CD14-positive monocyte (primary cell): ENCODE results near the gene GREB1. TPM values are rescaled to one million over a fixed set of nuclear protein-coding genes. Genes with fewer than 3 reads are reported as not detected.

ENCODE experiments used
- DNase-seq, 3 donors: peaks; one replicate each; pipeline ENCODE4 v3.0.0-alpha.2; 2011 to 2022
- H2AFZ ChIP-seq: 2 replicates; pipeline ENCODE4 v1.6.0; 2012; ENCODE audit warnings: mild to moderate bottlenecking, low read depth, low read length, inconsistent platforms; ENCODE audit not compliant: insufficient read depth, poor library complexity, severe bottlenecking
- H3K27ac ChIP-seq, 2 donors: 1 replicate in 1 of 2; 2 replicates in 1 of 2; pipeline ENCODE4 v1.5.1; 2012 to 2013; ENCODE audit warnings: low read length in 2 of 2, control low read depth in 1 of 2, inconsistent platforms in 1 of 2, low read depth in 1 of 2, mild to moderate bottlenecking in 1 of 2
- H3K27me3 ChIP-seq, 2 donors: one replicate each; pipeline versions ENCODE4 v1.6.0 to v1.6.1; 2011 to 2013; ENCODE audit warnings: low read length in 2 of 2; ENCODE audit not compliant: control insufficient read depth in 2 of 2, insufficient read depth in 2 of 2
- H3K36me3 ChIP-seq, 2 donors: replicated peaks in 1 of 2; 1 replicate in 1 of 2; 2 replicates in 1 of 2; pipeline versions ENCODE4 v1.5.1 to v1.6.1; 2012 to 2013; ENCODE audit warnings: low read length in 2 of 2, control low read depth in 1 of 2, inconsistent platforms in 1 of 2, mild to moderate bottlenecking in 1 of 2; ENCODE audit not compliant: insufficient read depth in 2 of 2, control insufficient read depth in 1 of 2
- H3K4me1 ChIP-seq, 2 donors: 1 replicate in 1 of 2; 2 replicates in 1 of 2; pipeline versions ENCODE4 v1.5.1 to v1.6.1; 2012 to 2013; ENCODE audit warnings: low read length in 2 of 2, control low read depth in 1 of 2, inconsistent platforms in 1 of 2, mild to moderate bottlenecking in 1 of 2, moderate library complexity in 1 of 2; ENCODE audit not compliant: insufficient read depth in 2 of 2, control insufficient read depth in 1 of 2
- H3K4me2 ChIP-seq: replicated peaks from 2 replicates; pipeline ENCODE3; 2012; ENCODE audit warnings: low read length, moderate library complexity, mild to moderate bottlenecking; ENCODE audit not compliant: poor library complexity, severe bottlenecking; ENCODE audit errors: extremely low read depth
- H3K4me3 ChIP-seq, 3 experiments: fragments of 200-600 bp in 1 of 3; sonication (generic) in 1 of 3; replicated peaks in 1 of 3; 1 replicate in 2 of 3; 2 replicates in 1 of 3; pipeline ENCODE4 v1.5.1; 2011 to 2013; ENCODE audit warnings: low read length in 3 of 3, mild to moderate bottlenecking in 3 of 3, control low read depth in 2 of 3, low read depth in 2 of 3, inconsistent platforms in 1 of 3, moderate library complexity in 1 of 3
- H3K79me2 ChIP-seq: 2 replicates; pipeline ENCODE4 v1.6.0; 2012; ENCODE audit warnings: mild to moderate bottlenecking, control low read depth, inconsistent platforms, low read length, moderate library complexity; ENCODE audit not compliant: insufficient read depth
- H3K9ac ChIP-seq: 2 replicates; pipeline ENCODE4 v1.6.0; 2017; ENCODE audit warnings: low read length, mild to moderate bottlenecking; ENCODE audit not compliant: insufficient read depth, poor library complexity, severe bottlenecking
- H3K9me3 ChIP-seq, 2 donors: replicated peaks in 1 of 2; 1 replicate in 1 of 2; 2 replicates in 1 of 2; pipeline versions ENCODE4 v1.5.1 to v1.6.1; 2012 to 2013; ENCODE audit warnings: low read length in 2 of 2, control low read depth in 1 of 2; ENCODE audit not compliant: control insufficient read depth in 1 of 2, insufficient read depth in 1 of 2
- H4K20me1 ChIP-seq: 2 replicates; pipeline ENCODE4 v1.6.0; 2012; ENCODE audit warnings: mild to moderate bottlenecking, low read length, control low read depth, moderate library complexity; ENCODE audit not compliant: insufficient read depth
- H3K27ac Mint-ChIP-seq, 7 donors: one replicate each; pipeline ENCODE4 v1.8.0; 2020; ENCODE audit warnings: mild to moderate bottlenecking in 7 of 7, mixed read lengths in 7 of 7, moderate library complexity in 6 of 7, inconsistent platforms in 2 of 7
- H3K27me3 Mint-ChIP-seq, 3 donors: one replicate each; pipeline ENCODE4 v1.8.0; 2021 to 2022; ENCODE audit warnings: low read depth in 3 of 3, mild to moderate bottlenecking in 3 of 3, mixed read lengths in 3 of 3, moderate library complexity in 3 of 3, inconsistent platforms in 1 of 3
- H3K36me3 Mint-ChIP-seq, 2 donors: one replicate each; pipeline ENCODE4 v1.8.0; 2020; ENCODE audit warnings: mixed read lengths in 2 of 2, inconsistent platforms in 1 of 2, mild to moderate bottlenecking in 1 of 2
- H3K4me1 Mint-ChIP-seq: one replicate; pipeline ENCODE4 v1.8.0; 2020; ENCODE audit warnings: mild to moderate bottlenecking, mixed read lengths
- H3K4me3 Mint-ChIP-seq, 2 donors: one replicate each; pipeline ENCODE4 v1.8.0; 2020; ENCODE audit warnings: mild to moderate bottlenecking in 2 of 2, mixed read lengths in 2 of 2, moderate library complexity in 1 of 2
- H3K9me3 Mint-ChIP-seq, 7 donors: one replicate each; pipeline ENCODE4 v1.8.0; 2020 to 2022; ENCODE audit warnings: mixed read lengths in 7 of 7, mild to moderate bottlenecking in 6 of 7, moderate library complexity in 6 of 7, inconsistent platforms in 2 of 7
- CTCF ChIP-seq: fragments of 200-600 bp; IDR thresholded peaks from one replicate; pipeline ENCODE4 v1.8.0; 2022; ENCODE audit warnings: antibody characterized with exemption, mild to moderate bottlenecking
- WGBS: methylation state at CpG from one replicate; pipeline ENCODE4 v1.1.5; 2013; ENCODE audit warnings: missing lambda C conversion rate; ENCODE audit not compliant: insufficient coverage; 5-methylcytosine and 5-hydroxymethylcytosine counted together
- intact Hi-C, 2 donors: fragments of 100-400 bp; cut with micrococcal nuclease; formaldehyde crosslinking; loops; one replicate each; pipeline versions ENCODE4 v1.15.0 to v1.15.1; 2023
- polyA plus RNA-seq, 3 donors: library from polyadenylated mRNA; depleted of rRNA in 1 of 3; unstranded in 2 of 3; stranded (reverse) in 1 of 3; fragments of 300-500 nt in 2 of 3; fragments of >200 nt in 1 of 3; fragmentation: Illumina TruSeq in 2 of 3; gene quantifications; 1 replicate in 2 of 3; 2 replicates in 1 of 3; pipeline ENCODE4 v1.2.3, GENCODE V29; 2012 to 2021

GREB1 gene
- polyA plus RNA-seq, 3 donors: not detected

- no peaks in the 10 kb centered on the region for H3K9me3 ChIP-seq
- H3K36me3 Mint-ChIP-seq: no peaks in the 10 kb centered on the region
- DNase-seq: no peak
- H3K4me1 ChIP-seq: no peaks in the 10 kb centered on the region
- peaks cover 2 to 3% of the 10 kb centered on the region in 2 donors for H3K27me3 ChIP-seq
- no peaks in the 10 kb centered on the region for H4K20me1 ChIP-seq
- H3K4me3 ChIP-seq: no peak overlapping the region
- no peak overlapping the region for H3K9ac ChIP-seq
- peaks cover 6% of the 10 kb centered on the region for H3K4me1 Mint-ChIP-seq
- peaks cover 0 to 6% (median 3%) of the 10 kb centered on the region in 7 donors for H3K9me3 Mint-ChIP-seq
- H3K4me3 Mint-ChIP-seq: no peak overlapping the region
- WGBS: 86% methylated on average over 2 of the region's 4 CpGs
- no peak overlapping the region for H3K27ac ChIP-seq
- H3K36me3 ChIP-seq: no peaks in the 10 kb centered on the region
- H3K27ac Mint-ChIP-seq: no peak overlapping the region
- TF ChIP-seq CTCF: no peak
- intact Hi-C loops: no loop called here
- no peaks in the 10 kb centered on the region for H3K79me2 ChIP-seq
- no peak overlapping the region for H3K4me2 ChIP-seq
- H3K27me3 Mint-ChIP-seq: peaks cover 7 to 12% (median 12%) of the 10 kb centered on the region in 3 donors
- H2AFZ ChIP-seq: no peak overlapping the region
Measured at GRCh38 chr2:11502740-11503292, 31.0 kb upstream of the GREB1 start.

GRCh38 chr2:11503354-11503927 lies 30.4 kb upstream of the GREB1 start:
- Histone ChIP-seq H3K4me3 (no peak overlapping the region), H3K79me2 (no peaks in the 10 kb centered on the region), H3K9me3 (no peaks in the 10 kb centered on the region), H3K9ac (no peak overlapping the region), H2AFZ (no peak overlapping the region), H4K20me1 (no peaks in the 10 kb centered on the region), H3K4me2 (no peak overlapping the region), H3K27ac (no peak overlapping the region), H3K36me3 (no peaks in the 10 kb centered on the region), H3K27me3 (peaks cover 2 to 3% of the 10 kb centered on the region in 2 donors), H3K4me1 (no peaks in the 10 kb centered on the region)
- Mint-ChIP-seq H3K27me3 (peaks cover 6 to 12% (median 8%) of the 10 kb centered on the region in 3 donors), H3K36me3 (no peaks in the 10 kb centered on the region), H3K9me3 (peaks cover 0 to 6% (median 3%) of the 10 kb centered on the region in 7 donors), H3K4me3 (no peak overlapping the region), H3K4me1 (peaks cover 6% of the 10 kb centered on the region), H3K27ac (no peak overlapping the region)
- 100% methylated on average over 2 of the region's 8 CpGs for whole genome bisulfite sequencing
- no peak for TF ChIP-seq CTCF
- DNase-seq: no peak
- intact Hi-C loops: no loop called here
